Activated CD4-positive, CD25-positive, alpha-beta regulatory T cell treated with anti-CD3 and anti-CD28 coated beads, Interleukin-2, amount 50 U/mL, for 24 hours (primary cell): ENCODE results near the gene DACT2.

Experiments used
- ATAC-seq, 2 donors: fragments of 150-1000 bp; cut with Tn5 transposase; one replicate each; pipeline ENCODE4 v1.10.0; 2021; ENCODE audit warnings: mild to moderate bottlenecking in 1 of 2, moderate library complexity in 1 of 2

The DACT2 gene

DNA sequence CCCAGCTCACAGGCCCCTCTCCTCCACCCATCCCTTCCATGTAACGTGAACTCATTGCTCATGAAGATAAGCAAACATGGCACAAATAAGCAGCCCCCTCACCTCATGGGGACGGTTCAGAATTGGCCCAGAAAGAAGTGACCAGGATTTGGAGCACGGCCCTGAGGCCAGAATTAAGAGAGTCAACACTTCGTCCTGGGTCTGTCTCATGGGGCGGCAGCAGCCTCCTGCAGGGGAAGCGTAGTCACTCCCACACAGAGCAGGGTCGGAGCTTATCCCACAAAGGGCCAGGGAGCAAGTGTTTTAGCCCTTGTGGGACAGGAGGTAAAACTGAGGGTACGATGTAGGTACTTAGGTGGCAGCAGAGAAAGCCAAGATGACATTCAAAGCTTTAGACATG lies 28.6 kb upstream of the DACT2 start:
- no peak for ATAC-seq

DNA sequence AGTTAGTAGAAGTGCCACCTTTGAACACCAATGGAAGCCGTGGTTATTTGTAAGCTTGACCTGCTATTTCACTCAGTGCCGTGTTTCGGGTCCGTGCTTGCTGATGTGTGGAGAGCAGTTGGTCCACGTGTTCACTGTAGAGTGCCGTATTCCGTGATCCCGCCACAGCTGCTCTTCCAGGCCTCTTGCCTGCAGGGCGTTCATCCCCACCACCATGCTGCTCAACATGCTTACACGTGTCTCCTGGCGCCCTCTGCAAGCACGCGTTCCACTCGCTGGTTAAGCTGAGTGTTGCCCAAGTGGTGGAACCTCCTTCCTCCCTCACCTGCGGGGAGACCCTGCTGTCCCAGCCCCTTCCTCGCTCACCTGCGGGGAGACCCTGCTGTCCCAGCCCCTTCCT lies 28.0 kb upstream of the DACT2 start:
- ATAC-seq, result no peak

DNA sequence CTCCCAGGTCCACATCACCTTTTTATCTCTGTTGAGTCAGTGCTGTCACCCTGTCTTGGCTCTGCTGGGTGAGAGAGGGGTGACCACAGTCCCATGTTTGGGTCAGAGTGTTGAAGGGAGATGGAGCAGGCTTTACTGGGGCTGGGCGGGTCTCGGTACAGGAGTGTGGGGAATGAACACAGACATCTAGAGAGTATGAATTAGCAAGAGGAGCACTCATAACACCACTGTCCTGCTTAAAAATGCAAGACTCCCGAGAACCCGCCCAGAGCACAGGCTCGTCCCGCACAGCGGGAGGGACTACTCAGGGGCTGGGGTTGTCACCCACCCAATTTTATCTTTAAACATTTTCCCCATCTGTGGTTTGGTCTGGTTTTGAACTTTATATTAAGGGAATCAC lies 27.5 kb upstream of the DACT2 start:
- ATAC-seq, result no peak

DNA sequence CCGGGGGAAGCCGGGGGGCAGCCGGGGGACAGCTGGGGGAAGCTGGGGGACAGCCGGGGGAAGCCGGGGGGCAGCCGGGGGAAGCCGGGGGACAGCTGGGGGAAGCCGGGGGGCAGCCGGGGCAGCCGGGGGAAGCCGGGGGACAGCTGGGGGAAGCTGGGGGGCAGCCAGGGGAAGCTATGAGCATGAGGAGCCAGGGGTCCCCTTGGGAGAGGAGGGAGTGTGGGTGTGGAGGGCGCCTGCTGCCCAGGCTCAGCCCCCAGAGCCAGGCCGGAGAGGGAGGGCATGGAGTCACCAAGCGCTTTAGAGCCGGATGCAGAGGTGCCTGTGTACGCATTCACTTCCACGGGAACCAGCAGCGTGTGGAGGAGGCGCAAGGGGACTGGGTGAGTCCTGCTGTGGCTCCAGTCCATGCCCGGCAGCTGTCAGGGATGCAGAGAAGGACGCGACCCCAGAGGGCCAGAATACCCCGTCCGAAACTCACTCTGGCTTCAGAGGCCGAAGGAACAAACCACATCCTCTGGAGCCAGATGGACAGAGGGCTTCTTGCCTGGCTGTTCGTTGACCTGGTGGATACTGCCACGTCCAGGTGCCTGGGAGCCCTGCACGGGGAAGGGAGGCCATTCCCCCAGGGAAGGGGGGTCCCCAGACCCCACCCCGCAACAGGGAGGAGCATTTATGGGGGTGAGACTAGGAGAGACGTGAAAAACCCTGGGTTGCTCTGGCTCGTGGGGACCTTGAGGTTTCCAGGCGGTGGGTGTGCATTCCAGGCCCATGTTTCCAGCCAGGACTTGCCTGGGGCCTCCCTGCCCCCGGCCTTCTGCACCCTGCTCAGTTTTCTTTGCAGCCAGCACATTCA lies 26.5 kb upstream of the DACT2 start:
- ATAC-seq, result no peak

DNA sequence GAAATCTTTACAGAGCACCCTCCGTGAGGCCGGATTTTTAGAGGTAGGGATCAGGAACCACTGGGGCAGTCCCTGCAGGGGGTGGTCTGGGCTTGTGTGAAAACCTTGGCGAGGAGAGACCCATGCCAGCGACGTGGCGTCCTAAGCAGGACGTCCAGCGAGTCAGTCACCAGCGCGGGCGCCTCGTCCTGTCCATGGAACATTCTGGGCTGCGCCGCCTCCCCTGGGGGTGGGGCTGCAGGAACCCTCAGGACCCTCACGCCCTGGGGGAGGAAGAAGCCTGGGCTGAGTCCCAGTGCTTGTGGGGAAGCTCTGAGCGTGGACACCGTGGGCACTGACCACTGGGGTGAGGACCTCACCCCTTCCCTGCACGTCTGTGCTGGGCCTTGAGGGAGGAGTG lies 25.7 kb upstream of the DACT2 start:
- ATAC-seq, result no peak

DNA sequence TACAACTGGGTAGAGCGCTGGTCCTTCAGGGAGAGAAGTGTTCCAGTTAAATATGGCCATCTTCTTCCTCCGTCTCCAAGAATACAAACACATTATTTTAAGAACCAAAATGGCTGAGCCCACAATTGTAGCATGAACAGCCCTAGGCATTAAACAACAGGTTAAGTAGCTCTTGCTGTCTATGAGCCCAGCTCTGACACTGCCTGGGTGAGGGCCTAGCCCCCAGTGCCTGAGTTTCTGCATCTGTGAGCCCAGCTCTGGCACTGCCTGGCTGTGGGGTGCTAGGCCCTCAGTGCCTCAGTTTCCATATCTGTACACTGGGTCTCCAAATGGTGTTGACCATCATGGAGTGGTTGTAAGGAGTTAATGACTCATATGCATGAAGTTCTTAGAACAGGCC lies 24.8 kb upstream of the DACT2 start:
- no peak for ATAC-seq

DNA sequence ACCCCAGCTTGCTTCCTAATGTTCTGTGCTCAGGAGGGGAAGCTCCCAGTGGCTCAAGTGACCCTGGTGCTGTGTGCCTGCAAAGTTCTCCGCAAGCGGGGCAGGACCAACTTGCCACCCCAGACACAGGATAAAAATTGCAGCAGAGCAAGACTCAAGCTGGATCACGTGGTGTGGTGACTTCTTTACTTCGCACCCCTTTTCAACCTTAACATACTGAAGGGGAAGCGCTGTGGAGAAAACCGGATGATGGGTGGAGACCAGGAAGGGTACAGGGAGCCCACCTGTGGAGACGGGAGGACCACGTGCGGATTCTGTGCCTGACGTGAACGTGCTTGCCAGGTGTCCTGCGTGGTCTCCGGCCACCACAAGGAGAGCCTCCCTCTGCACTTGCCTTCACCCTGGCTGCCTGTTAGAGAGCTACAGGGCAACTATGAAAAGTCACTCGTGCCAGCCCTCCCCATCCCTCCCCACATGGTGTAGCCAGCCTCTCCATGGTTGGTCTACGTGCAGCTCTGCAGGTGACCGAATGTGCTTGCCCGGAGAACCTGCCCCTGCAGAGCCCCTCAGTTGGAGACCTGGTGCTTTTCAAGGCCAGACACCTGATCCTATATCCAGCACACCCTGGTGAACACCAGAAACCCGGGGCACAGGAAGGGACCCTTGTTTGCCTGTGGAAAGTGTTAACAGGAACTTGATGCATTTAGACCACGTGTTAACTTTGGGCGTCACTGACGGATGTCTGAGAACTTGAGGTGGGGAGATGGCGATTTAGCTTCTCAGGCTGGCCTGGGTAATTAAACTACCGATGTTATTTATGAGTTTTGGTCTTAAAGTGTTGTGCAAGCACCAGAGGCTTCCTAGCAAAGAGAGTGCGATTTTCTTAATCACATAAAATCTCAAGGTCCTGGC lies 23.9 kb upstream of the DACT2 start:
- no peak for ATAC-seq

DNA sequence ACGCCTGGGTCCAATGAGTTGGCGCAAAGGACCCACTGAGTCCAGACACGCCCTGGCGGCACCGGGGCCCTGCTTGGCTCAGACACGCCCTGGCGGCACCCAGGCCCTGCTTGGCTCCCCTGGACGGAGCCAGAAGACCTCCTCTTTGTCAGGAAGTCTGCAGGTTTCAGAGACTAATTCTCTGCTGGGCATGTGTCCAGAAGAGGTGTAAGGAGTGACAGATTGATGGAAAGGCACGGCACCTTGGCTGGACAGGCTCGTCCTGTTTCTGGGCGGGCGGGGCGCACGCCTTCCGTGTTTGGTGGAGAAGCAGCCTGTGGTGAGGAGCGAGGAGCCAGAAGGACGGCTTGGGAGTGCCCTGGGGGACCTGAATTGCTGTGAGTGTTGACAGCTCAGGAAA lies 23.1 kb upstream of the DACT2 start:
- no peak for ATAC-seq

DNA sequence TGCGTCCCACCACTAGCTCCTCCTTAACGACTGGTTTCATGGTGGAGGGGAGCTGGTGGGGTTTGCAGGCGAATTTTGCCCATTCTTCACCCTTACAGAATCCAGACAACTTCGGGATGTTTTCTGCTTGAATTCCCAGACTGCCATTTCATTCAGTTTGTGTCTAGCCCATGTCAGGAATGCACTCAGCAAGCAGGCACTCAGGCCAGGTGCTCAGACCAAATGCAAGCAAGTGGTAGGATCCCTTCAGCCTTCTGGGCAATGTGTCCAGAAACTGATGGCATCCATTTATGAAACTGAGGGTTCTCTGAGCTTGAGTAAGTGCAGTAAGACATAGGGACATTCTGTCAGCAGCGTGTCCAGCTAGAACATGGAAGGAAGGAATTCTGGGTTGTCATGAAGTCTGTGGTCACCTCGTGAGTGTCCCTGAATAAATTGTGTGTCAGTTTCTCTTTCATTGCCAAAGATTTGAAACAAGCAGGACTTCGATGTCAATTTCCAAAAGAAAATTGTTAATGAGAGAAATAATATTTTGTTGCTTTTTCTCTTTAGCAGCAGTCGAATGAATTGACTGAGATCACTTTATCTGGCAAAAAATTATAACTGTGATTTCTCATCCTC lies 21.8 kb upstream of the DACT2 start:
- ATAC-seq, result no peak

DNA sequence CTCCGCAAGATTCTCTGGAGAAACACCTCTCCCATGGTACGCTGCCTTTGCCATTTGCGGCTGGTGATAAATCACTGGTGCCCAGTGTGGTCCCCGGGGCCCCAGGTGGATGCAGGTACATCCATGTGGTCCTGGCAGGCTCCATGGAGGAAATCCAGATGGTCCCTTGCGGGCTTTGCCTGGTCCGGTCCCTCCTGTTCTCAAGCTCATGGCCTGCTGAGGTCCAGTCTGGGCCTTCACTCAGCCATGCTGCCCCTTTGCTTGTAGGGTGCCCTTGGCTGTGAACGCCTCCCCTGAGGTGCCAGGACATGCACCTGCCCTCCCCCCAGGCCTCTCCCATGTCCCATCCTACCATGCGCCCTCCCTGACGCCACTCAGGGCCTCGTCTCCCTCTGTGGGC lies 21.2 kb upstream of the DACT2 start:
- no peak for ATAC-seq

DNA sequence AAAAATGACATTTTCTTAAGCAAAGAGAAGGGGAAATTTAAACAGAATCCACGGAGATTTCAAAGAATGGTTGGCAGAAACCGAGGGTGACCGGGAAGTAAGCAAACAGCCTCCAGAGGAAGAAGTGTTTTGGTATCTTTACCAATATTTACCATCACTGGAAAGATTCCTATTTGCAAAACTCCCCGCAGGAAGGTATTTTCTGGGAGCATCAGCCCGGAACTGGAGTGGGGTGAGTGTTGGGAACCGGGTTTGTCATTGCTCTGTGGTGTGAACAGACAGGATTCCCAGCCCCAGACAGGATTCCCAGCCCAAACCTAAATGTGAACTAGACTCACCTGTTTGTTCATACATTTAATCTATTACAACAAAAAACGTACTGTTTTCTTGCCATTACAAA lies 19.2 kb upstream of the DACT2 start:
- ATAC-seq, result no peak

DNA sequence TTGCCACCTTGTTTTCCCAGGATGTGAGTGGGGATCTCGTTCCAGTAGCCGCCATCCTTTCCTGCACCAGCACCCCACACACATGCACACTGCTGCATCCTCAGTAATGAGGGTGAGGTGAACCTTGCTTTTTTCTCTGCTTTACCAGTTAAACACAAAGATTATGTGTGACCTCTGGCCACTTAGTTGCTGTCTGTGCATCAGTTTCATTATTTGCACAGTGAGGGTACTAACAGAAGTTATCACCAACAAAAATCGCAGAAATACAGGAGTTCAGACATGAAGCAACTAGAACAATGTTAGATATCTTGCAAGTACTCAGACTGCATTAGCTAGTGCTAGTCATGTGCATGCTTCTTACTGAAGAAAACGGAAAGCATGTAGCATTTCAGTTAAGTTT lies 17.4 kb upstream of the DACT2 start:
- no peak for ATAC-seq

DNA sequence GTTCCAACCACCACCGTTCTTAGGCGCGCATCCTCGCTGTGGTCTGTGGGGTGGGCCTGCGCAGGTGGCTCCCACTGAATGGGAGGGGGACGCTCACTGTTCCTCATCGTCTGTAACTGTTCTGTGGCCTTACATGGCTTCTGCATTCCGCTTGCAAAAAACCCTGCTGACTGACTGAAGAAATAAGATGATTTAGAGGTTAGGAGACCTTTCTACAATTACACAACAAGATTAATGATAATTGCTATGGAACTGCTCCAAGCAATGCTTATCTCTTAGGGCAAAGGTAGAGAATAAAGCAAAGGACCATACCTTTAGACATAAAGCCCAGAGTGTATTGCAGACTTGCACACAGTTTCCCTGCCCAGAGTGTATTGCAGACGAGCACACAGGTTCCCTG lies 14.4 kb upstream of the DACT2 start:
- ATAC-seq, result no peak

DNA sequence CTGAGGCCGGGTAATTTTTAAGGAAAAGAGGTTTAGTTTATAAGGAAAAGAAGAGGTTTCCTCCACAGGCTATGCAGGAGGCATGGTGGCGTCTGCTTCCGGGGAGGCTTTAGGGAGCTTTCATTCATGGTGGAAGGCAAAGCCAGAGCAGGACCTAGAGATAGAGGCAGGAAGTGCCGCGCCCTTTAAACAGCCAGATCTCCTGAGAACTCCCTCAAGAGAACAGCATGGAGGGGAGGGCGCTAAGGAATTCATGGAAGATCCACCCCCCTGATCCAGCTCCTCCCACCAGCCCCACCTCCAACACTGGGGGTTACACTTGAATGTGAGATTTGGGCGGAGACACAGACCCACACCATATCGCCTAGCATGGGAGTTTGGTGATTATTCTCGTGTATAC lies 13.9 kb upstream of the DACT2 start:
- ATAC-seq, result no peak

DNA sequence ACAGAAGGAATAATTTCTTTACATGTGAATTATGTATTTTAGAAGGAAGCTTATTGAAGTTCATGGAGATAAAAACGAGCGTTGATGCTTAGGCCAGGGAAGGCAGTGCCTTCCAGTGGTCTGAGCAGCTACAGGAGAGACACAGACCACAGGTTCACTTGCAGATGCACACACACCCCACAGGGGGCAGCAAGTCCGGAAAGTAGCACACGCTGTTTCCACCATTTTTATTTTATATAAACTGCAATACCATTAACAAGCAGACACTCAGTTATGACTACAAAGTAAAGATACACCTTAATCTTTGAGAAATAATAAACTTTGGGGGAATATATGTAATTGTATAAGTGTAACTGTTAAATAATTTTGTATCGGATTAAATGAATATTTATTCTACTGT lies 13.5 kb upstream of the DACT2 start:
- no peak for ATAC-seq

DNA sequence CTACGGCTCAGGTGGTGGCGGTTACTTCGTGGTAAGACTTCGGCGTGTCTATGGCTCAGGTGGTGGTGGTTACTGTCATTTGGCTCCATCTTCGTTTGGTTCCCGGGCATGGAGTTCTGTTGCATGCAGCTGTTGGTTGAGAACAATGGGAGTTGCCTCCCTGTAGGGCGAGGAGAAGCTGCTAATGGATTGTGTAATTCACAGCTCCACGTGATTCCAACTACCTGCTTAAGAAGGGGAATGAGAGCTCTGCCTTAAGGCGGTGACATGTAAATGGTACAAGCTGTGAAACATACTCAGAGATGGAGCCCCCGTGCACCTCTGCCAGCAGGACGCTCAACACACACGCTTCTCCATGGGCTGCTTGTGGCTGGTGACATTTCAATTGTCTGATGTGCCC lies 12.4 kb upstream of the DACT2 start:
- ATAC-seq, result no peak

DNA sequence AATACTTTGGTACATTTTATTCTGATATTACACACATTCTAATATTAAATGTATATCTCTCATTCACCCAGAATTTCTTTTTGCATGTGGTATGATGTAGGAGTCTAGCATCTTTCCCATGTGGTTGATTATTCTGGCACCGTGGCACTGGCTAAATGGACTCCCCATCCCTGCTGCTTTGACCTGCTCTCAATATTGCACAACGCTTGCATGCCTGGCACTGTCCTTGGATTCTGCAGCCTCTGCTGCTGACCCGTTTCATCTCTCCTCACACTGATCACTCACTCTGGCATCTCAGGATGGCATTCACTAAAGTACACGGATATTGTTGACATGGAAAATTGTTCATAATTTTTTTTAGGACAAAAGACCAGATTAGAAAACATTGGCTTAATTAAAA lies 11.5 kb upstream of the DACT2 start:
- ATAC-seq, result no peak

DNA sequence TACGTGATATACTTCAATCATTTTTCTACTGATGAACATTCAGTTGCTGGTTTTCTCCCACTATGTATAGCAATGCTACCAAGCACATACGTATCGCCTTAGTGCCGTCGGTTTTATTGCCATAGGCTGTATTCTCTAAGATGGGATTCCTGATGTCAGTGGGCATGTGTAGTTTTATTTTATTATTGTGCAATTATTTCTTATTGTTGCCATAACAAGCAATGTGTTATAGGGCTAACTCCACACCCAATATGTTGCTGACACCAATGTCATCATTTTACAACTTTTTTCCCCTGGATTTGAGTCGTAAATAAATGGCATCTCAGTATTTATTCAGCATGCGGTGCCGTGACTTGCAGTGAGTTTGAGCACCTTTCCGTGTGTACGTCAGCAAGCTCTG lies 10.8 kb upstream of the DACT2 start:
- no peak for ATAC-seq

DNA sequence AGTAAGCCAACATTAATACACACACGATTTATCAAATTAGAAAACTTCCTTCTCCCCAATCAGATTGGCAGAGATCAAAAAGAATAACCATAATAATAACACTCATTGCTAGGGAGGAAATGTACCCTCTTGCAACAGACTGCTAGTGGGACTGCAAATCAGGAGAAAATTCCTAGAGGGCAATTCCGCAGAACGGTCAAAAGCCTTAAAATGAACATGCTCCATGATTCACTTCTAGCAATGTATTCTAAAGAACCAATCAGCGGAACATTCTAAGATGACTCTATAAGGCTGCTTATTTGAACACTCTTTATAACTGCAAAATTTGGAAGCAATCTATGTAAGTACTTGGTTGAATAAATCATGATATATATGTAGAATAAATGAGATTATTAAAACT lies 8.5 kb upstream of the DACT2 start:
- ATAC-seq, result no peak

DNA sequence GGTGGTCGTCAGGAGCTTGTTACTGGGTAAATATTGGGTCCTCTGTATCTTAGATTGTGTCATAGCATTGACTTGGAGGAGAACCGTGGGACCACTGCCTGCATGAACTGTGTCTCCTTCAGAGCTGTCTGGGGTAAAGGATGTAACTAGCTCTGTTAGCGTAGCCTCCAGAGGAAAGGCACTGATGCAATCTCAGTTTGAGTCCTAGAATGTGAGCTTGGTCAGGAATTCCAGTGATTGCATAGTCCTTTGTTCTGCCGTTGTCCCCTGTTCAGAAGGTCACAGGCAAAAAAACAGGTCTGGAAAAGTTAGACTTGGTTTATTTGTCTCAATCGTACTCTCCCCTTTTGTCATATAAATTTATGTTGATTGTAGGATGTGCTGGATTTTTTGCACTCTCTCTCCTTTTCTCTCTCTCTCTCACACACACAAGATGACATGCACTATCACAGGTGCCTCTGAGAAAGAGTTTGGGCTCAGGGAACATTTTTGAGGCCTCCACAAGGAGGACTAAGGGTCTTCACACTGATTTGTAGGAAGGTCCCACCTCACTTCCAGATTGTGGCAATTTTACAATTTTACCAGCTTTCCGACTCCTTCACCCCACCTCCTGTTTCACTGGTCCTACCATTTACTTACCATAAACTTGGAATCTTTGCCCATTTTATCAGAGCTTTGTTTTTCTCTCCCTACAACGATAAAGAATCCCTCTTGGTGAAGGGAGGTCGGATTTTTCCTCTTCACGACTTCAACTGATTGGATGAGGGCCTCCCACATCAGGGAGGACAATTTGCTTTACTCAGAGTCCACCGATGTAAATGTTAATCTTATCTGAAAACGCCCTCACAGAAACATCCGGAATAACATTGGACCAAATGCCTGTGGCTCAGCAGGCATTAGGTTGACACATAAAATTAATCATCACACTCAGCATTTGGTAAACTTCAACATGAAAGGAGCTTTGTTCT lies 7.0 kb upstream of the DACT2 start:
- ATAC-seq, result no peak

DNA sequence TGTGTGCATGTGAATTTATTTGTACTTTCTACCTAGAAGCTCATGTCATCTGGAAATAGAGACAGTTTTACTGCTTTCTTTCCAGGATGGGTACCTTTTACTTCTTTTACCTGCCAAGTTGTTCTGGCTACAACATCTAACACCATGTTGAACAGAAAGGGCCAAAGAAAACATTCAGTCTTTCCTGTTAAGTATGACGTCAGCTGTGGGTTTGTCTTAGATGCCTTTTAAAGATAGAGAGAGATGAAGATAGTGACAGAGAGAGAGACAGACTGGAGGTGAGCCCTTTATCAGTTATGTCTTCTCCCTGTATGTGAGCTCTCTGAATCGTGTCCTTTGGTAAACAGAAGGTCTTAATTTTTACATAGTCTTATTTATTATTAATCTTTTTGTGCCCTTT lies 3.4 kb upstream of the DACT2 start:
- no peak for ATAC-seq

DNA sequence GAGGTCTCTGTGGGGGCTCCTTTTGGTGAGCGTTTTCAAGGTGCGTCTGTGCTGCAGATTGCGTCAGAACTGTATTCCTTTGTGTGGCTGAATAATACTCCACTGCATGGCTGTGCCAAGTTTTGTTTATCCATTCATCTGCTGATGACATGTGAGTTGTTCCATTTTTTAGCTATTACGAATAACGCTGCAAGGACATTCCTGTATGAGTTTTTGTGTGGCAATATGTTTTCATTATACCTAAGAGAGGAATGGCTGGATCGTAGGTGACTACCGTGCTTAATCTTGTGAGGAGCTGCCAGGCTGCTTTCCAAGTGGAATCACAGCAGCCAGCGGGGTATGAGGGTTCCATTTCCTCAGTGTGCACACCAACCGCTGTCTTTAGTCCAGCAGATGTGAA lies 1.1 kb upstream of the DACT2 start:
- no peak for ATAC-seq
